ENCODE results near the gene UBLCP1.
"Not testable (repeated sequence)": the region's sequence is repeated elsewhere in the genome, so short reads cannot be mapped to it uniquely, and the experiment has no call there.

Gene UBLCP1

GRCh38 chr5:159252195-159252594 is 10.9 kb upstream of the UBLCP1 start:
- no peak for DNase-seq (ENCODE audit: low read depth)

GRCh38 chr5:159257007-159257406 is 6.1 kb upstream of the UBLCP1 start:
- no peak for DNase-seq (ENCODE audit: low read depth)

GRCh38 chr5:159257629-159258283 is 5.3 kb upstream of the UBLCP1 start:
- no peak for DNase-seq (ENCODE audit: low read depth)

GRCh38 chr5:159258361-159258760 is 4.7 kb upstream of the UBLCP1 start:
- DNase-seq (ENCODE audit: low read depth), result no peak

GRCh38 chr5:159260212-159260611 is 2.9 kb upstream of the UBLCP1 start:
- not testable (repeated sequence) for DNase-seq (ENCODE audit: low read depth)

GRCh38 chr5:159262472-159262858 is 625 bp upstream of the UBLCP1 start:
- no peak for DNase-seq (ENCODE audit: low read depth)

- no peak for DNase-seq (ENCODE audit: low read depth)
Measured at GRCh38 chr5:159263569-159263905, 447 bp downstream of the UBLCP1 start.

- not testable (repeated sequence) for DNase-seq (ENCODE audit: low read depth)
Measured at GRCh38 chr5:159266764-159267163, 3.7 kb downstream of the UBLCP1 start.

- no peak for DNase-seq (ENCODE audit: low read depth)
Measured at GRCh38 chr5:159269723-159270122, 6.6 kb downstream of the UBLCP1 start.

GRCh38 chr5:159273923-159274322 is 10.8 kb downstream of the UBLCP1 start:
- no peak for DNase-seq (ENCODE audit: low read depth)

- no peak for DNase-seq (ENCODE audit: low read depth)
Measured at GRCh38 chr5:159274676-159275075, 11.6 kb downstream of the UBLCP1 start.

- DNase-seq (ENCODE audit: low read depth), result no peak
Measured at GRCh38 chr5:159286420-159287035, 23.4 kb downstream of the UBLCP1 start.

- DNase-seq (ENCODE audit: low read depth), result no peak
Measured at GRCh38 chr5:159290741-159291140, 27.7 kb downstream of the UBLCP1 start.

GRCh38 chr5:159294921-159295320 is 31.8 kb downstream of the UBLCP1 start:
- DNase-seq (ENCODE audit: low read depth), result no peak

- DNase-seq (ENCODE audit: low read depth), result not testable (repeated sequence)
Measured at GRCh38 chr5:159297300-159297699, 34.2 kb downstream of the UBLCP1 start.

GRCh38 chr5:159301466-159301865 is 38.4 kb downstream of the UBLCP1 start:
- no peak for DNase-seq (ENCODE audit: low read depth)

- not testable (repeated sequence) for DNase-seq (ENCODE audit: low read depth)
Measured at GRCh38 chr5:159301929-159302860, 39.1 kb downstream of the UBLCP1 start.

- DNase-seq (ENCODE audit: low read depth), result no peak
Measured at GRCh38 chr5:159303286-159303685, 40.2 kb downstream of the UBLCP1 start.

GRCh38 chr5:159304961-159305595 is 42.0 kb downstream of the UBLCP1 start:
- no peak for DNase-seq (ENCODE audit: low read depth)

GRCh38 chr5:159309689-159310433 is 46.8 kb downstream of the UBLCP1 start:
- no peak for DNase-seq (ENCODE audit: low read depth)

- no peak for DNase-seq (ENCODE audit: low read depth)
Measured at GRCh38 chr5:159310511-159310910, 47.4 kb downstream of the UBLCP1 start.

GRCh38 chr5:159311063-159311462 is 48.0 kb downstream of the UBLCP1 start:
- DNase-seq (ENCODE audit: low read depth), result no peak
